GM10266 (cell line): ENCODE results near the gene SH3RF1.
"Not testable (repeated sequence)": the region's sequence is repeated elsewhere in the genome, so short reads cannot be mapped to it uniquely, and the experiment has no call there.

Experiments used
- DNase-seq: peaks from one replicate; pipeline ENCODE4 v3.0.0; 2012; ENCODE audit errors: extremely low spot score
- CTCF ChIP-seq: IDR thresholded peaks from 2 replicates; pipeline ENCODE4 v1.5.1; 2012; ENCODE audit warnings: mild to moderate bottlenecking, low read depth; ENCODE audit not compliant: control insufficient read depth, insufficient read depth; ENCODE audit errors: missing control alignments

SH3RF1 gene

GRCh38 chr4:169207436-169208089 is 63.2 kb downstream of the SH3RF1 start:
- no peak for DNase-seq
- TF ChIP-seq CTCF: no peak

- TF ChIP-seq CTCF: no peak
- DNase-seq: no peak
Observed at GRCh38 chr4:169205744-169206080, 65.0 kb downstream of the SH3RF1 start.

- no peak for TF ChIP-seq CTCF
- DNase-seq: no peak
Observed at GRCh38 chr4:169205075-169205743, 65.5 kb downstream of the SH3RF1 start.

GRCh38 chr4:169203891-169204290 is 66.9 kb downstream of the SH3RF1 start:
- no peak for TF ChIP-seq CTCF
- no peak for DNase-seq

GRCh38 chr4:169203278-169203677 is 67.5 kb downstream of the SH3RF1 start:
- not testable (repeated sequence) for DNase-seq

- no peak for TF ChIP-seq CTCF
- no peak for DNase-seq
Observed at GRCh38 chr4:169202878-169203277, 67.9 kb downstream of the SH3RF1 start.

GRCh38 chr4:169202145-169202699 is 68.5 kb downstream of the SH3RF1 start:
- DNase-seq: no peak
- TF ChIP-seq CTCF: no peak
